GM21723 (cell line): ENCODE data around the gene GOLGA8N.

Source experiments
- ATAC-seq: cut with Tn5 transposase; IDR thresholded peaks from one replicate; pipeline ENCODE4 v1.9.1; 2021; ENCODE audit warnings: mild to moderate bottlenecking, moderate library complexity; ENCODE audit not compliant: unreplicated experiment

The GOLGA8N gene

DNA sequence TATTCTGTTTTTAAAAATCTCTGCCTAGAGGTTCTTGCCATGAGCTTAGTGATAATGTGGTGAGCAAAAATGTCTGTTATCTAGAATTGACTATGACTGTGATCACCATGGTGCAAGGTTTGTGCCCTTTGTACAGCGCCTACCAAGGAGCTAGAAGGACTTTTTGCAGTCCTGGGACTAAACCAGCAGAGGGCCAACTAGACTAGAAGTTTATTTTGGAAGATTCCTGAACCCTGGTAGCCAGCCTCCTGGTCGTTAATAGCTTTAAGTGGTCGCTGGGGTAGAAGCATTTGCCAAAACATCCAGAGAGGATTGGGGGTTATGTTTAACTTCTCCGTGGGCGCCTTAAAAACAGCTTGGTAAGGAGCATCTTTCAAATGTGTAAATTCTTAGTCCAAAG lies 56.1 kb downstream of the GOLGA8N start:
- ATAC-seq: no peak

GRCh38 chr15:32651229-32651837 lies 58.1 kb downstream of the GOLGA8N start:
- ATAC-seq: peak; percentile 83

DNA sequence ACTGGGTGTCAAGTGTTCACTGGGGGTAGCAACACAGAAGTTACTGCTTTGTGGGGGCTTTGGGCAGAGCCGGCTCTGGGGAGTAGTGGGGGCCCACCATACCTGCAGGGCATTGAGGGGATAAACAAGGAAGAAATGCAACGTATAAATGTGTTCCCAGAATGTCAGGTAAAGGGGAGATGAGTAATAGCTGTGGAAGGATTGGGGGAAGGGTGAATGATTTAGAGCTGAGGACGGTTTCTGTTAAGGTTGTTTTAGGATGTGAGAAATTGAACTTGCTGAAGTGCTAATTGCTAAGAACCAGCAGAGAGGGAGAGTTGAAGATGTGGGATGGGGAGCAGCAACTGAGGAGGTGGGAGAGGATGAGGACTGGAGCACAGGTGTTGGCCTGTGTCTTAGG lies 58.9 kb downstream of the GOLGA8N start:
- no peak for ATAC-seq

DNA sequence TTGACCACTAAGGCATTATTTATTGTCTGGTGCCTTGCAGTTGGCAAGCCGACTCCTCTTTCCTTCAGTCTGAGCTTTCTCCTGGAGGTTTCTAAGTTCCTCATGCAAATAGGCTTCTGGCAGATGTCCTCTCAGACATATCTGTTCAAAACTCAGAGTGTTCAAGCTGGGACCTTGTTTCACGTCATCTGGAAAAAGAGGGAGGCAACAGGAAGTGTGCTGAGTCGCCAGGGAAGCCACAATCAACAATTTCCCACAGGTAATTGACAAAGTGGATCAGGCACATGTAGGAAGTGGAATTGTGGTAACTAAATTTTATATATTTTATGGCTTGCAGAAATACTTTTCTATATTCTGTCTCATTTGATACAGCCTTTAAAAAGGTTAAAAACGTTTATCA lies 62.8 kb downstream of the GOLGA8N start:
- no peak for ATAC-seq

- no peak for ATAC-seq
Measured at GRCh38 chr15:32656496-32656895, 63.2 kb downstream of the GOLGA8N start.
